Left hindlimb (tissue), 1 donor: ENCODE data around the gene TULP4.
A peak's percentile ranks its signal among the peaks of the same experiment; 100 is the strongest.
"Not testable (repeated sequence)": the region's sequence is repeated elsewhere in the genome, so short reads cannot be mapped to it uniquely, and the experiment has no call there.

Source experiments
- DNase-seq: peaks from one replicate; pipeline ENCODE4 v3.0.0-alpha.2; 2018

TULP4 gene

DNA sequence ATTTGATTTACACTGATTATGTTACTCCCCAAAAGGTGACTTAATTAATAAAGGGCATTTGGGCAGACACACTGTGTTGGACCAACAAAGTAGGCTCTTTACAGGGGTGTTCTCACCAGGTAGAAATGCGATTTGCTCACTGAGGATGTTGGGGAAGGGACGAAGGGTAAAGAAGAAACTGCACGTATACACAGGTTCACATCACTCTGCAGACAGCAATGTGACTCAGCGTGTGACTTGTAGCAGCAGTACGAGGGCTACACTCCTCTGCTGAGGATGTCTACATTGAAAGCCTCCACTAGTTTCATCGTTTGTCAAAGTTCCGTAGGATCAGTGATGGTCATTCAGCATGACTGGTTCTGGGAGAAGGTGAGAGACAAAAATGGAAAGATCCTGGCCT lies 194.9 kb downstream of the TULP4 start:
- DNase-seq, result no peak

DNA sequence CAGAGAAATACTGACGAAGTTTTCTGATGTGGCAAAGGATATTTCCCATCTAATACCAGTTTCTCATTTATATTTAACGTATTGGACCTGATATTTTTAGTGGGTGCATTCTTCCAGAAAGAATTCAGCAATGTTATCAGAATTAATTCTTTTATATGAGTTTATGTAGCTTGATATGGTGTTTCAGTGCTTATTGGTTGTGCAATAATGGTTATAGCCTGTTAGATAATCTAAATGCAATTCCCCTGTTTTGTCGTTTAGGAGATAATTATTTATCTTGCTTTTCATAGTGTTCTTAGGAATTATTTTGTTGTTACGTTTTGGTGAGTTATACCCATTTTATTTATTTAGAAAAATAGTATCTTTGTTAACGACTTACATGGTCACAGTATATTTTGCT lies 196.2 kb downstream of the TULP4 start:
- no peak for DNase-seq

DNA sequence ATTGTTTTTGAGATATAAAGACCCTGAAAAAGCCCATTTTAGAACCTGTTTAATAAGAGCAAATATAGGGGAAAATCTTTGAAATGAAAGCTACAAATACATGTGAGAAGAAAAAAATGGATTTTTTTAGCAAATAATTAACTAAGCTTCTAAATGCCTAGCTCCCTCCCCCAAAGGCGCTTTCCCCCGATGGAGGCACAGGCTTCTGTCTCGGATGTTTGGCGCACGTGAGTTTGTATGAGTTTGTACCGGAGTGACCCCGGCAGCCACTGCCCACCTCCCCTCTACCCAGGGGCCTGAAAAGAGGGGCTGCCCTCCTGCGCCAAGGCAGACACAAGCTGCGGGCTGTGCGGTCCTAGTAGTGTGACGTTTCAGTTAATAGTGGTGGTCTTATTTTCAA lies 197.2 kb downstream of the TULP4 start:
- no peak for DNase-seq

DNA sequence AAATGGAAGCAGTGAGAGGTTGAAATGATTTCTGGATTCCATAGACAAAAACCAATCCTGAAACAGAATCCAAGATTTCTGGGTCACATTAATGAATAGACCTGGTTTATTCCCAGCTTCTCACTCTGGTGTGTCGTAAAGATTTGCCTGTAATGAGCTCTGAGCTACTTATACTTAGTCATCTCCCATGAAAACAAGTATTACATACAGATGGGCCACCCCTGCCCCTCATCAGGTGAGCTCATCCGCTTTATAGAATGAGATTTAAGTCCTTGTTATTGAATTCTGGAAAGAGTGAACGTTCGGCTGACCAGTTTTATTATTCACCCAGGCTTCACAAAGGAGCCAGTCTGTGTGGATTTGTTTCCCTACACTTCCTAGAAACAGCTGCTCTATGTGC lies 200.5 kb downstream of the TULP4 start:
- no peak for DNase-seq

DNA sequence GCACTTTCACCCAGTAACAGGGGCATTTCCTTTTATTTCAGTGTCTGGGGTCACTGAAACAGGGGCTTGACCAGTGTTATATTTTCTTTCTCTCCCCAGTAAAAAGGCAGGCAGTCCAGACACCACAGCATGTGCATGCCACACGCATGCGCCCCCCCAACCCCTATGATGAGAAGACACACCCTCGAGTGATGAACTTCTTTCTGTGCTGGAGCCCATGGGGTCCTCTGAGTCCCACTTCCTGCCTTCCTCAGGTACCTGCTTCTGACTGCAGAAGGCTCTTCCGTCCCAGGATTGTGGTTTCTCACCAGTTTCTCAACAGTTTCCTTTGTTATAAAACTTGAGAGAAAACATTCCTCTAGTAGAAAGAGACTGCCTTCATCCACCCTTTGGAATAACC lies 201.9 kb downstream of the TULP4 start:
- DNase-seq, result no peak

GRCh38 chr6:158514991-158515390 lies 202.7 kb downstream of the TULP4 start:
- no peak for DNase-seq

DNA sequence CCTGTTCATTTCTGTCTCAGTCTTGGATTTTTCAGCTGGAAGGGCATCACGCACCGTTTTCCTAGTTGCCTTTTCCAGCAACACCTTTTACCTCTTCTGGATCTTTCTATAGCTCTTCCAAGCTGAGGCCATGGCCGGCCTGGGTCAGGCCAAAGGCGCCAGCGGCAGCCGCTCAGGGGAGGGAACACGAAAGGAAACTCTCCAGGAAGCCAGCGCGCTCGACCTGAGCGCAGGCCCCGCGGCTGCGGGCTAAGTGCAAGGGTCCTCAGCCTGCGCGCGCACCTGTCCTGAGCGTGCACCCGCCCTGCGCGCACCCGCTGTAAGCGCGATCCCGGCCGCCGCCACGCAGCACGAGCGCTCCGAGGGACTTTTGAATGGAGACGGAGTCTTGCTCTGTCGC lies 203.8 kb downstream of the TULP4 start:
- no peak for DNase-seq

GRCh38 chr6:158517038-158517437 lies 204.8 kb downstream of the TULP4 start:
- no peak for DNase-seq

DNA sequence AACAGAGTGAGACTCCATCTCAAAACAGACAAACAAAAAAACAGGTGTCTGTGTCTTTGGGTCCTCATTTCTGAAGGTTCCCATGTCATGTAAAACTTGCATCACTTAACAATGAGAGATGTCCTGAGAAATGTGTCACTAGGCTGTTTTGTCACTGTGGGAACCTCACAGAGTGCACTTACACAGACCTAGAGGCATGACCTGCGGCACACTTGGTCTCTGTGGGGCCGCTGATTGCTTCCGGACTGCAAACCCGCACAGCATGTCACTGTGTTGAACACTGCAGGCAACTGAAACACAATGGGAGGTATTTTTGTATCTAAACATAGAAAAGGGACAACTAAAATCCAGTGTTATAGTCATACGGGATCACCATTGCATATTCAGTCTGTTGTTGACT lies 205.3 kb downstream of the TULP4 start:
- no peak for DNase-seq

DNA sequence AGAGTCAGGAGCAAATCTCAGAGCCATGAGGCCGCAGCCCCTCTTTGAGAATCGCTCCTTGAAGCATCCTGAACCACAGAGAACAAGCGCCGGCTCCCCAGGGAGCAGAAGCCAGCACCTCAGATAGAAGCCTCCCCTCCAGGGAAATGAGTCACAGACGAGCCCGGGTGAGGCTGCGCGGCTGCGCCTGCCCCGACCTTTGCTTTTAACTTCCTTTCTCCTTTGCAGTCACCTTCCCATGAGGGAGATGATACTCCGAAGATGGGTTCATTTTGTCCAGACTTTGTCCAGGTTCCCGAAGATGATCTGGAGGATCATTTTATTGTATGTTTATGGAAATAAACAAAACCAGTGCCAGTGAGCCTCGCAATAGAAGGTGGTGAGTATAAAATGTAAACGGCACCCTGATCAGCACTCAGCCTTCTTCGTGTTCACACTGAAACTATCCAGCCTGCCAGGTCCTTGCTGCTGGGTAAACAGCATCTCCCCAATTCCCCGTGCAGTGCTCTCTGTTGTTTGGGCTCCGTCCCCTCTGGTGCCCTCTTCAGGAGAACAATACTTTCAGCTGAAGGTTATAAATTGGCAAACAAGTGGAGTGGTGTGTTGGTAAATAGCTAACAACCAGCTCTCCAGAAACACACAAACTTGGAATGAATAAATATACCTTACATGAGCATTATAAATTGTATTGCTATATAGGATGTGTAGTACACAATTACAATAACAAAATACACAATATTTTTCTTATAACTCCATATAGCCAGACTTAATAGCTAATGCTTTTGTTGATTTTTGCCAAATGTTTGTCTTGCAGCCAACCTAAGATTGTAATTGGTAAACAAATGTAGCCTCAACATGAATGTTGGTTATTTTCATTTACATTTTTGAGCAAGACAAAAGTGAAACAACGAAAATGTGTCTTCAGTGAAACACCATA lies 206.2 kb downstream of the TULP4 start:
- peak; percentile 45 for DNase-seq

DNA sequence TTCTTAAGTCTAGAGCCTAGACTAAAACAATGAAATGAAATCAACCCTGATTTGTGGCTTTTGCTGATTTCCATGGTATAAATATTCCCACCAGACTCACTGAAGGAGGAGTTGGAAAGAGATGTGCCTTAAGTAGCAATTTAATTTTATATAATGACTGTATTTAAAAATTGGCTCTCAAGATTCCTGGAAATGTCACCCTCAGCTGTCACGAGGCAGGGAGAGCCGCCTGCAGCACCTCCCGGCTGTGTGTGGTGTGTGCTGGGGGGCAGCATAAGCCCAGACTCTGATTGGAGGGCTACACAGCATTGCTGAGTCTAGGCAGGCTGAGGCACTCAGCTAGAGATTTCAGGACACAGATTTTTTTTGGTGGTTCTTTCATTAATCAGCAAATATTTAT lies 207.0 kb downstream of the TULP4 start:
- DNase-seq, result no peak

GRCh38 chr6:158519761-158520160 lies 207.5 kb downstream of the TULP4 start:
- DNase-seq, result no peak

DNA sequence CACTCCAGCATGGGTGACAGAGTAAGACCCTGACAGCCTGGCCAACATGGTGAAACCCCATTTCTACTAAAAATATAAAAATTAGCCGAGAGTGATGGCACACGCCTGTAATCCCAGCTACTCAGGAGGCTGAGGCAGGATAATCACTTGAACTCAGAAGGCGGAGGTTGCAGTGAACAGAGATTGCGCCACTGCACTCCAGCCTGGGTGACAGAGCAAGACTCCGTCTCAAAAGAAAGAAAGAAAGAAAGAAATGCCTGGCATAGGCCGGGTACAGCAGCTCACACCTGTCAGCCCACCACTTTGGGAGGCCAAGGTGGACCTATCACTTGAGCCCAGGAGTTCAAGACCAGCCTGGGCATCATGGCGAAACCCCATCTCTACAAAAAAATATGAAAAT lies 208.7 kb downstream of the TULP4 start:
- not testable (repeated sequence) for DNase-seq

DNA sequence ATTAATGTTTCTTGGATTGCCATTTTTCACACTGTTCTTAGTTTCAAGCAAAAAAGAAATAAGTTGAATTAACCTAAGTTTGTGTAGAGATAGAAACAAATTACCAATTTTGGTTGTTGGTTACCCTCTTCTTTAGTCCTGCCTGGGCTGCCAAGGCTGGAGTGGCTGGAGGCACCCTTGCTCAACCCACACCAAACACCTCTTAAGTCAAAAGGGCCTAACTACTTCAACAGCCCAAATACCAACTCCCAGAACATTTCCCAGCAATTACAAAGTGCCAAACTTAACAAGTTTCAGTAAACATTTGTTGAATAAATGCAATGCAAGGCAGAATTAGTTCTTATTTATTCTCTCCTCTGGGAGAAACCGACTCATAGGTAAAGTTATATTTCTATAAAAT lies 209.5 kb downstream of the TULP4 start:
- no peak for DNase-seq

GRCh38 chr6:158522616-158523015 lies 210.4 kb downstream of the TULP4 start:
- DNase-seq, result no peak

DNA sequence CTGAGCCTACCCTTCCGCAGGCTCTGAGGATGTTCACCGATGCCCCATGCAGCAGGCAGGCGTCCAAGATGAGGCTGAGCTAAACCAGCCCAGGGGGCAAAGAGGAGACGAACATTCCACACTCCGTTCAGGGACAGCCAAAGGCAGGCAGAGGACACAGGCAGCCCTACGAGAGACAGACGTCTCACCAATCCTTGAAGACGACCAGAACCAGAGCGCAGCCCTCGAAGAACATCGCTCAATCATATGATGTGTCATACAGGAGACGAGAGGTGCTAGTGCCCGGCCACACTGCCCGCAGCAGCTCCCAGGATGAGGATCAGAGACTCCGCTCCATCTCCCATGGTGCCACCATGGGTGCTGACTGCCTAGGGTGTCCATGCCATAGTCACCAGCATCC lies 212.0 kb downstream of the TULP4 start:
- DNase-seq, result no peak

- not testable (repeated sequence) for DNase-seq
Measured at GRCh38 chr6:158527858-158528257, 215.6 kb downstream of the TULP4 start.

- DNase-seq, result no peak
Measured at GRCh38 chr6:158528826-158529225, 216.6 kb downstream of the TULP4 start.

DNA sequence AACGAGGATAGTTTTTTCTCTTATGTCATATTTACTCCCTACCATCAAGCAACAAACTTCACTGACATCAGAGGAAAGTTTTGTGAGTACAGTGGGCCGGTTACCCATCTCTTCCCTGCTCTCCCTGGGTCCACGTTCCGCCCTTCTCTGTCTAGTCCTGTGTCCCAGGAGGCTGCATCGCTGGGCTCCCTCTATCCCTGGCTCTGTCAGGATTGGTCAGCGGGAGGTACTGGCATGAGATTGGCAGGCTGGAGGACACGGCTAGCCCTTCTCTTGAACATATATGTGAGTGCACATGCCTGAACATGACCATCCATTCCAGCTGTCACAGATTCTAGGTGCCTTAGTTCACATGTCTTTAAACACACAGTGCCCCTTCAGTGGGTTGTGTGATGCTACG lies 217.4 kb downstream of the TULP4 start:
- DNase-seq, result no peak

DNA sequence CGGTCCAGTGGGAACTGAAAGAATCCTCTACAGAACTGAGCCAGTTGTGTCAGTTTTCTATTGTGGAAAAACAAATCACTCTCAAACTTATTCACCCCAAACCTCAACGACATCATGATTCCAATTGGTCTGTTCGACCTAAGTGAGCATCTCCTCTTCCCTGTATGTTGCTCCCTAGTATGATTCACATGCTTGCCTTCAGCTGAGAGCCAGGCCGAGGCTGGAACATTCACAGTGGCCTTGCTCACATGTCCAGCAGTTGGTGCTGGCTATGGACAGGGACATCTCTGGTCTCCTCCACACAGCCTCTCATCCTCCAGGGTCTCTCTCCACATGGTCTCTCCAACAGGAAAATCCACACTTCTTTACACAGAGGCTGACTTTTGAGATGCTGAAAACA lies 219.3 kb downstream of the TULP4 start:
- no peak for DNase-seq

GRCh38 chr6:158531970-158532369 lies 219.7 kb downstream of the TULP4 start:
- DNase-seq, result no peak

DNA sequence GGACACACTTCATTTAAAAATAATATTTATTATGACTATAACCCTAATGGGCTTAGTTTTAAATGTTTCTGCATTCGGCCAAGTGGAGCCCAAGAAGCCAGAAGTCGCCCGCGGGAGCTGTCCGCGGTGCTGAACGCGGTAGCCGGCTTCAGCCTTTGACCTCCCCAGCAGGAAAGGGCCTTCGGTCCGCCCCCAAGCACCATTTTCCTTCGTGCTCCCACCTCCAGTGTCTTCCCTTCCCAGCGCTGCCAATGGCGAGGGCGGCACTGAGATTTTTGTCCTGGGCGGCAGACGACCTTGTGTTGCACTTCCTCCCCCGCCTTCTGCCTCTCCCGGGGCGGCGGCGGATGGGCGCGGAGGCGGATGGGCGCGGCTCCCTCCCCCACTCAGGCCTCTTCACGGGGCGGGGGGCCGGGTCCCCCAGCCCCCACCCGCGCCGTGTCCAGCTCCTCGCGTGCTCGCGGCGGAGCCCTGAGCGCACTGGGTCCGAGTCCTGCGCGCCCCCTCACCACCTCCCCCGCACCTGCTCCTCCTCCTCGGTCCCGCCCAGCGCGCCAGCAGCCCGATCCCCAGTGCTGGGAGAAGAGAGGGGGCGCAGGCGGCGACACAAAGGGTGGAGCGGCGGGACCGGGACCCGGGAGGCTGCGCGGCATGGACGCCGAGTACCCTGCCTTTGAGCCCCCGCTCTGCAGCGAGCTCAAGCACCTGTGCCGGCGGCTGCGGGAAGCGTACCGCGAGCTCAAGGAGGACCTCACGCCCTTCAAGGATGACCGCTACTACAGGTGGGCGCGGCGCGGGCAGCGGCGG lies 224.0 kb downstream of the TULP4 start:
- DNase-seq, result peak; percentile 82

GRCh38 chr6:158536891-158537798 lies 224.9 kb downstream of the TULP4 start:
- peak; percentile 68 for DNase-seq
